ENCODE results near the gene ZNF611.

DNA sequence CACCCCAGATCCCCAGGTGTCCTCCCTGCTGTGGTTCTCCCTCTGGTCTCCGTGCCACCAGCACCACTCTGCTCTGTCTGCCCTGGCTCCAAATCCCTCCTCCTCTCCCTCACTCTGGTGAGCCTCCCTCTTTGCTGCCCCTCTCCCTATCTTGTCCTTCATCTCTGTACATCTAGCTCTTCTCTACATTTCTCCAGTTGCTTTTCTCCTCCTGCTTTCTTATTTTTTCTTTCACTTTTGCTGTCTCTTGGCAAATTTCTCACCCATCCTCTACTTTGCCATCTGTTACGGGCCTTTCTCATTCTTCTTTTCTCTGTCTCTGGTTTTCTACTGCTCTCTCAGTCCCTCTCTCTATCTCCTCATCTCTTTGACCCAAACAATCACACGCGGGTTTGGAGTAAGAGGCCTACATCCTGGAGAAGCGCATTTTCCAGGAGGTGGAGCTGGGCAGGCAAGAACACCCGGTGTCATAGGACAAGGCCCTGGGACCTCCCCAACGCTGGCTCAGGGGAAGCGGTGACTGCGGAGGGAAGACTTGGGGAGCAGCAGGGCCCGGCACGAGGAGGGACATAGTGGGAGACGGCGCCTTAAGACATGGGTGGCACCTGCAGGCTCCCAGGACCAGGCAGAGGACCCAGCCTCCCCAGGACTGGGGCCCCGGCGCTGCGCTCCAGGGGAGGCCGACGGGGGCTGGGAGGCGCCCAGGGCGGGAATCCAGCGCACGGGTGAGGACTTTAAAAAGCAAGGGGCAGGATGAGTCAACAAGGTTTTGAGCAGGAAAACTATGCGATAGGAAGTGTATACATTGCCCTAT is 9.9 kb downstream of the ZNF611 start:
- TF ChIP-seq, protein P1, sequence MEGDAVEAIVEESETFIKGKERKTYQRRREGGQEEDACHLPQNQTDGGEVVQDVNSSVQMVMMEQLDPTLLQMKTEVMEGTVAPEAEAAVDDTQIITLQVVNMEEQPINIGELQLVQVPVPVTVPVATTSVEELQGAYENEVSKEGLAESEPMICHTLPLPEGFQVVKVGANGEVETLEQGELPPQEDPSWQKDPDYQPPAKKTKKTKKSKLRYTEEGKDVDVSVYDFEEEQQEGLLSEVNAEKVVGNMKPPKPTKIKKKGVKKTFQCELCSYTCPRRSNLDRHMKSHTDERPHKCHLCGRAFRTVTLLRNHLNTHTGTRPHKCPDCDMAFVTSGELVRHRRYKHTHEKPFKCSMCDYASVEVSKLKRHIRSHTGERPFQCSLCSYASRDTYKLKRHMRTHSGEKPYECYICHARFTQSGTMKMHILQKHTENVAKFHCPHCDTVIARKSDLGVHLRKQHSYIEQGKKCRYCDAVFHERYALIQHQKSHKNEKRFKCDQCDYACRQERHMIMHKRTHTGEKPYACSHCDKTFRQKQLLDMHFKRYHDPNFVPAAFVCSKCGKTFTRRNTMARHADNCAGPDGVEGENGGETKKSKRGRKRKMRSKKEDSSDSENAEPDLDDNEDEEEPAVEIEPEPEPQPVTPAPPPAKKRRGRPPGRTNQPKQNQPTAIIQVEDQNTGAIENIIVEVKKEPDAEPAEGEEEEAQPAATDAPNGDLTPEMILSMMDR (IDR thresholded peaks at IDR 0.05) = no peak
- no peak for TF ChIP-seq POLR2A (IDR thresholded peaks at IDR 0.05; ENCODE audit: low read depth)
- no peak for TF ChIP-seq EP300 (IDR thresholded peaks at IDR 0.05)

Data from esophagus muscularis mucosa (tissue), 4 donors.